GM12878 (cell line): Measurements from ENCODE around the gene RAD52. TPM values are rescaled to one million over a fixed set of nuclear protein-coding genes. Genes with fewer than 3 reads are reported as not detected.

ENCODE experiments used
- ATF3 ChIP-seq: IDR thresholded peaks from 2 replicates; pipeline ENCODE4 v1.6.1; 2011; ENCODE audit warnings: low read depth, mild to moderate bottlenecking, low read length, moderate library complexity, borderline replicate concordance; ENCODE audit errors: extremely low read depth
- polyA plus RNA-seq, 11 experiments: library from polyadenylated mRNA; depleted of rRNA in 4 of 11; unstranded in 6 of 11; stranded (reverse) in 5 of 11; fragments of >200 nt; fragmentation: Nextera tagmentation in 4 of 11; fragmentation: Illumina TruSeq in 1 of 11; extraction: Ambion mirVana in 4 of 11; extraction: Trizol in 1 of 11; gene quantifications; 1 replicate in 1 of 11; 2 replicates in 10 of 11; pipeline versions ENCODE4 v1.2.1 to v1.2.3, GENCODE V29; 2011 to 2016; ENCODE audit warnings: inconsistent platforms in 2 of 11, missing spikeins in 2 of 11, low read depth in 1 of 11
- total RNA-seq, 4 experiments: library from RNA; depleted of rRNA in 3 of 4; stranded (reverse); fragments of >200 nt in 3 of 4; fragmentation: Illumina TruSeq in 1 of 4; extraction: Trizol in 1 of 4; gene quantifications; 2 replicates each; pipeline versions ENCODE4 v1.2.1 to v1.2.3, GENCODE V29; 2013 to 2021
- TF ChIP-seq, protein P1 (sequence below): IDR thresholded peaks from 2 replicates; pipeline ENCODE4 v1.6.1; 2012; ENCODE audit warnings: mild to moderate bottlenecking, low read depth, low read length

The RAD52 gene
- total and polyA plus RNA-seq, 10 of the 15 experiments (the other 5 are each of a cell fraction or from before 2014, with no cell fraction given), result 2.0 to 15.7 (median 8.9) TPM

DNA sequence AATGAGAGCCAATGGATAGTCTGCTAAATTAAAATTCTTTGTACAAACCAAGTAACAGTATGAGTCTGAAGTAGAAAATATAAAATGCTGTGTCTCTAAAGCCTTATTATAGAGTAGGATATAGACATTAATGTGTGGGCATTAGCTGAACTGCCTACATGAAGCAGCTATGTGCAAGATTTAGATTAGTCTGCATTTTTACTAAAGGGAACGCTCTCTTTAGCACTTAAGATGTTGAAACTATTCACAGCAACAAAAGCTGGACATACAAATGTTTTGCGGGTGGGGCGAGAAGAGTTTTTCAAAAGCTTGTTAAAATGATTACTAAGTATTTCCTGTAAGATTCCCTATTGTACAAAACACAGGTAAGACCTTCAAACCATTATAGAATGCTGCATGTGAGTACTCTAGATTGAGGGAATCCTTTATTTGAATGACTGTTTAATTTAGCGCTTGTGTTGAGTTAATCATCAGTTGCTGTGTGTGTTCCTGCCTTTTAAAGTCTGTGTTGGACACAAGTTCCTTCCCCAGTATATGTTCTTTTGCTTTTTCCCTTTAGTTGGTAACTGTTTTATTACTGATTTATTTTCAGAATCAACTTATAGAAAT, 87.1 kb downstream of the RAD52 start (continued):
- TF ChIP-seq, protein P1, sequence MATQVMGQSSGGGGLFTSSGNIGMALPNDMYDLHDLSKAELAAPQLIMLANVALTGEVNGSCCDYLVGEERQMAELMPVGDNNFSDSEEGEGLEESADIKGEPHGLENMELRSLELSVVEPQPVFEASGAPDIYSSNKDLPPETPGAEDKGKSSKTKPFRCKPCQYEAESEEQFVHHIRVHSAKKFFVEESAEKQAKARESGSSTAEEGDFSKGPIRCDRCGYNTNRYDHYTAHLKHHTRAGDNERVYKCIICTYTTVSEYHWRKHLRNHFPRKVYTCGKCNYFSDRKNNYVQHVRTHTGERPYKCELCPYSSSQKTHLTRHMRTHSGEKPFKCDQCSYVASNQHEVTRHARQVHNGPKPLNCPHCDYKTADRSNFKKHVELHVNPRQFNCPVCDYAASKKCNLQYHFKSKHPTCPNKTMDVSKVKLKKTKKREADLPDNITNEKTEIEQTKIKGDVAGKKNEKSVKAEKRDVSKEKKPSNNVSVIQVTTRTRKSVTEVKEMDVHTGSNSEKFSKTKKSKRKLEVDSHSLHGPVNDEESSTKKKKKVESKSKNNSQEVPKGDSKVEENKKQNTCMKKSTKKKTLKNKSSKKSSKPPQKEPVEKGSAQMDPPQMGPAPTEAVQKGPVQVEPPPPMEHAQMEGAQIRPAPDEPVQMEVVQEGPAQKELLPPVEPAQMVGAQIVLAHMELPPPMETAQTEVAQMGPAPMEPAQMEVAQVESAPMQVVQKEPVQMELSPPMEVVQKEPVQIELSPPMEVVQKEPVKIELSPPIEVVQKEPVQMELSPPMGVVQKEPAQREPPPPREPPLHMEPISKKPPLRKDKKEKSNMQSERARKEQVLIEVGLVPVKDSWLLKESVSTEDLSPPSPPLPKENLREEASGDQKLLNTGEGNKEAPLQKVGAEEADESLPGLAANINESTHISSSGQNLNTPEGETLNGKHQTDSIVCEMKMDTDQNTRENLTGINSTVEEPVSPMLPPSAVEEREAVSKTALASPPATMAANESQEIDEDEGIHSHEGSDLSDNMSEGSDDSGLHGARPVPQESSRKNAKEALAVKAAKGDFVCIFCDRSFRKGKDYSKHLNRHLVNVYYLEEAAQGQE, result no peak
- no peak for TF ChIP-seq ATF3

Other genes with a start within 250 kb of the RAD52 start
- gene WNK1, start 197.1 kb downstream of the RAD52 start, total RNA-seq (2014; rRNA removed), result 62.5 and 68.7 TPM in 2 replicates
- 82.2 and 95.0 TPM in 2 replicates for gene WNK1, start 197.1 kb downstream of the RAD52 start, total RNA-seq (2014; rRNA removed; fragmentation: Illumina TruSeq; extraction: Trizol)
- gene WNK1, start 197.1 kb downstream of the RAD52 start, total RNA-seq (2021), result 151 and 162 TPM in 2 replicates
- 69.4 and 112 TPM in 2 replicates for gene WNK1, start 197.1 kb downstream of the RAD52 start, polyA plus RNA-seq (2011; rRNA removed)
- gene WNK1, start 197.1 kb downstream of the RAD52 start, polyA plus RNA-seq (2014; fragmentation: Illumina TruSeq; extraction: Trizol), result 142 and 143 TPM in 2 replicates
- gene WNK1, start 197.1 kb downstream of the RAD52 start, polyA plus RNA-seq (2014; fragmentation: Nextera tagmentation; extraction: Ambion mirVana), result 10 to 100 TPM in 1 of 2 experiments, 1 to 10 TPM in 1; 9.6 to 23.8 TPM
- 92.4 and 96.0 TPM in 2 replicates for gene WNK1, start 197.1 kb downstream of the RAD52 start, polyA plus RNA-seq (2014; rRNA removed)
- gene WNK1, start 197.1 kb downstream of the RAD52 start, polyA plus RNA-seq (2016; fragmentation: Nextera tagmentation; extraction: Ambion mirVana), result 10 to 100 TPM; 56.4 to 90.9 TPM
- gene ERC1, start 41.5 kb upstream of the RAD52 start, total RNA-seq (2014; rRNA removed), result 3.2 and 5.0 TPM in 2 replicates
- 7.0 and 7.2 TPM in 2 replicates for gene ERC1, start 41.5 kb upstream of the RAD52 start, total RNA-seq (2014; rRNA removed; fragmentation: Illumina TruSeq; extraction: Trizol)
- gene ERC1, start 41.5 kb upstream of the RAD52 start, total RNA-seq (2021), result 6.6 and 7.7 TPM in 2 replicates
- gene ERC1, start 41.5 kb upstream of the RAD52 start, polyA plus RNA-seq (2011; rRNA removed), result 8.0 and 9.3 TPM in 2 replicates
- 4.4 and 4.8 TPM in 2 replicates for gene ERC1, start 41.5 kb upstream of the RAD52 start, polyA plus RNA-seq (2014; fragmentation: Illumina TruSeq; extraction: Trizol)
- gene ERC1, start 41.5 kb upstream of the RAD52 start, polyA plus RNA-seq (2014; fragmentation: Nextera tagmentation; extraction: Ambion mirVana), result 1 to 10 TPM in 1 of 2 experiments, under 1 TPM in 1; 0.75 to 1.6 TPM
- gene ERC1, start 41.5 kb upstream of the RAD52 start, polyA plus RNA-seq (2014; rRNA removed), result 2.3 and 2.7 TPM in 2 replicates
- gene ERC1, start 41.5 kb upstream of the RAD52 start, polyA plus RNA-seq (2016; fragmentation: Nextera tagmentation; extraction: Ambion mirVana), result 1 to 10 TPM; 5.5 to 5.7 TPM